ENCODE results near the gene OR12D1. TPM values are rescaled to one million over a fixed set of nuclear protein-coding genes. Genes with fewer than 3 reads are reported as not detected.

OR12D1 gene
- total RNA-seq, 4 donors from 2014 or later = not detected

GRCh38 chr6:29466241-29466640 lies 51.5 kb downstream of the OR12D1 start:
- no peaks in the 10 kb centered on the region for H3K9me3 ChIP-seq
- no peak overlapping the region for H3K4me3 ChIP-seq
- no peaks in the 10 kb centered on the region for H3K4me1 ChIP-seq
- no peaks in the 10 kb centered on the region for H3K36me3 ChIP-seq
- no peak overlapping the region for H3K27ac ChIP-seq
- H3K27me3 ChIP-seq = no peaks in the 10 kb centered on the region
- TF ChIP-seq POLR2A (IDR thresholded peaks at IDR 0.05) = no peak
- TF ChIP-seq, protein P1, sequence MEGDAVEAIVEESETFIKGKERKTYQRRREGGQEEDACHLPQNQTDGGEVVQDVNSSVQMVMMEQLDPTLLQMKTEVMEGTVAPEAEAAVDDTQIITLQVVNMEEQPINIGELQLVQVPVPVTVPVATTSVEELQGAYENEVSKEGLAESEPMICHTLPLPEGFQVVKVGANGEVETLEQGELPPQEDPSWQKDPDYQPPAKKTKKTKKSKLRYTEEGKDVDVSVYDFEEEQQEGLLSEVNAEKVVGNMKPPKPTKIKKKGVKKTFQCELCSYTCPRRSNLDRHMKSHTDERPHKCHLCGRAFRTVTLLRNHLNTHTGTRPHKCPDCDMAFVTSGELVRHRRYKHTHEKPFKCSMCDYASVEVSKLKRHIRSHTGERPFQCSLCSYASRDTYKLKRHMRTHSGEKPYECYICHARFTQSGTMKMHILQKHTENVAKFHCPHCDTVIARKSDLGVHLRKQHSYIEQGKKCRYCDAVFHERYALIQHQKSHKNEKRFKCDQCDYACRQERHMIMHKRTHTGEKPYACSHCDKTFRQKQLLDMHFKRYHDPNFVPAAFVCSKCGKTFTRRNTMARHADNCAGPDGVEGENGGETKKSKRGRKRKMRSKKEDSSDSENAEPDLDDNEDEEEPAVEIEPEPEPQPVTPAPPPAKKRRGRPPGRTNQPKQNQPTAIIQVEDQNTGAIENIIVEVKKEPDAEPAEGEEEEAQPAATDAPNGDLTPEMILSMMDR (IDR thresholded peaks at IDR 0.05) = no peak
- no peak for DNase-seq

Other genes with a start within 250 kb of the OR12D1 start
- not detected for gene OR2J2, start 244.0 kb upstream of the OR12D1 start, total RNA-seq
- gene OR14J1, start 113.2 kb upstream of the OR12D1 start, total RNA-seq = not detected
- not detected for gene OR5V1, start 46.1 kb upstream of the OR12D1 start, total RNA-seq
- gene OR12D3, start 39.6 kb upstream of the OR12D1 start, total RNA-seq = not detected
- not detected for gene OR12D2, start 19.3 kb upstream of the OR12D1 start, total RNA-seq
- not detected for gene OR10C1, start 24.4 kb downstream of the OR12D1 start, total RNA-seq
- not detected for gene OR11A1, start 42.1 kb downstream of the OR12D1 start, total RNA-seq
- gene OR2H1, start 42.2 kb downstream of the OR12D1 start, total RNA-seq = not detected
- under 1 TPM in 1 of 4 donors, not detected in 3; 0.94 TPM for gene MAS1L, start 73.0 kb downstream of the OR12D1 start, total RNA-seq
- 10 to 100 TPM in 1 of 4 donors, 1 to 10 TPM in 3; 1.6 to 24.8 (median 2.0) TPM for gene UBD, start 144.8 kb downstream of the OR12D1 start, total RNA-seq
- gene OR2H2, start 170.2 kb downstream of the OR12D1 start, total RNA-seq = not detected
- gene GABBR1, start 218.3 kb downstream of the OR12D1 start, total RNA-seq = 10 to 100 TPM in 3 of 4 donors, 1 to 10 TPM in 1; 4.7 to 92.4 (median 16.9) TPM
- not detected for gene MOG, start 242.2 kb downstream of the OR12D1 start, total RNA-seq